DMS53 treated with DMSO at 0.1 percent for 48 hours (cell line): Measurements from ENCODE around the gene PPP2R5C.

Experiments used
- DNase-seq: peaks from one replicate; lab custom pipeline; 2025; ENCODE audit not compliant: unreplicated experiment; lab: John Stamatoyannopoulos, UW

The PPP2R5C gene

DNA sequence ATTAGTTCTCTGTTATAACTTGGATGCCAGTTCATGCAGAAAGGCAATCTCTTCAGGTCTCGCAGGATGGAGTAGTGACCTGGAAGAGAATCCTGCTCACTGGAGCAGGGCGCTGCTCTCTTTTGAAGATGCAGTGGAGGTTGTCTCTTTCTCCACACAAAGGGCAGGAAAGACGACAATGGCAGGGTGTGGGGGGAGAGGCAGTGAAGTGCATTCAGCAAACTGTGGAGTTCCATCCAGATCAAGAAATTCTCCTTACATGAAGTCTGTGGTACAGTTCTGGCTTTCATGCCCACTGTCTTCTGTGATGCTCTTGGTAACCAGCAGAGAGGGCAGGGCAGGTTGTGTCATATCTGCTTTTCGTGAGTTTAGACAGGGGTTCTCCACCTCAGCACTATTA lies 6.6 kb upstream of the PPP2R5C start:
- DNase-seq: no peak

DNA sequence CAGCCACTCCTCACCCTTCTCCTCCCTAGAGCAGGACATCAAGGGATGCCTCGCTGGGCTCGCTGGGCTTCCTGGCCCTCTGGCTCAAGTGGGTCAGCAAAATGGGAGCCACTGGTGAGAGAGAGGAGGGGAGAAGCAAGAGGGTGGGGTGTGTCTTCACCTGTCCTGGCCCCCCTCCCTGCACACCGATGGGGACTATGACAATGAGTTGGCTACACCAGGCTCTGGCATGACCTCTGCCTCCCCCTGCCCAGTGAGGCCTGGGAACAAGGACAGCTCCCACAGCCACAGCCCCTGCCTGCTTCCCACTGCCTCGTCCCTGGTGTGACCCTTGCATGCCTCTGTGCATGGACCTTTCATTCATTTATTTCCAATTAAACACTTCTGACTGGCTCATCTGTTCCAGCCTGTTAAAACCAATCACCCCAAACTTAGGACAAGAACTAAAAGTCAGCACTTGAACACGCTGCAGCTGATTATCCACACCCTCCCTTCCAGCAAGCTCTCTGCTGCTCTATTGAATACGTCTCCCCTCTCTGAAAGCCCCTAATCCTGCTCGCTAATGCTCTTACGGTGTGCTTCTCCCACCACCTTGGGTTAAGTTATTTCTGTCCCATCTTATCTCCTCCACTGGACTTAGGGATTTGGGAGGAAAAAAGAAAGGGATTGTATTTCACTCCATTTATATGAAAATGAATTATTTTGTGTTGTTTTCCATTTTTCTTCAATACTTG lies 5.8 kb upstream of the PPP2R5C start:
- no peak for DNase-seq

DNA sequence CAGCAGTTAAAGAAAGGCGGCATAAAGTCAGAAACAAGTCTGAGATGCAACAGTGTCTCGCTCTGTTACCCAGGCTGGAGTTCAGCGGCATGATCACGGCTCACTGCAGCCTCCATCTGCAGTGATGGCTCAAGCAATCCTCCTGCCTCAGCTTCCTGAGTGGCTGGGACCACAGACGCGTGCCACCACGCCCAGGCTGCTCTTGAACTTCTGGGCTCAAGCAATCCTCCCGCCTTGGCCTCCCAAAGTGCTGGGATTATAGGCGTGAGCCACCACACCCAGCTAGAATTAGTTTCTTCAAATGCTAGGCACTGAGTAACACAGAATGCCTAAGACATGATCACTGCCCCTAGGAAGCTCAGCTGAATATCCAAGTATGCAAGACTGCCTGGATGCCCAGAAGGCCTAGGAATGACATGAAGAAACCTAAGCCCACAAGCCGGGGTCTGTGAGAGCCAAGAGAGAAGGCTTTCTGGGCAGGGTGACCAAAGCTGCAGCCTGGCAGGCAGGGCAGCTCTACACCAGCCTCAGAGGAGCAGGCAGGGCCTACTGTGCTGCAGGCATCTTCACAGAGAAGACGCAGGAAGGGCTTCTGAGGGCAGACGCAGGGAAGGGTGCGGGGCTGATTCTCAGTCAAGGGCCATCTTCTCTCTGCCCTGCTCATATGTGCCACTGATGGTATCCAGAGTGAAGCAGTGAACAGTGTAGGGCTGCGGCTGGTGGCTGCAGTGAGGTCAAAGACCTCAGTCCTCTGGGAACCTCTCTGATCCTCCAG lies 4.3 kb upstream of the PPP2R5C start:
- no peak for DNase-seq

DNA sequence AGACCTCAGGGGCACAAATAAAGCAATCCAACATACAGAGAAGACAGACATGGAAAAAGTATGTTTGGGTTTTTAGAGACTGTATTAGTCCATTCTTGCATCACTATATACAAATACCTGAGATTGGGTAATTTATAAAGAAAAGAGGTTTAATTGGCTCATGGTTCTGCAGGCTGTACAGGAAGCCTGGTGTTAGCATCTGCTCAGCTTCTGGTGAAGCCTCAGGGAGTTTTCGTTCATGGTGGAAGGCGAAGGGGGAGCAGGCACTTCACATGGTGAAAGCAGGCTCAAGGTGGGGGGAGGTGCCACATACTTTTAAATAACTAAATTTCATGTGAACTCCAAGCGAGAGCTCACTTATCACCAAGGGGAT lies 3.7 kb upstream of the PPP2R5C start:
- no peak for DNase-seq

DNA sequence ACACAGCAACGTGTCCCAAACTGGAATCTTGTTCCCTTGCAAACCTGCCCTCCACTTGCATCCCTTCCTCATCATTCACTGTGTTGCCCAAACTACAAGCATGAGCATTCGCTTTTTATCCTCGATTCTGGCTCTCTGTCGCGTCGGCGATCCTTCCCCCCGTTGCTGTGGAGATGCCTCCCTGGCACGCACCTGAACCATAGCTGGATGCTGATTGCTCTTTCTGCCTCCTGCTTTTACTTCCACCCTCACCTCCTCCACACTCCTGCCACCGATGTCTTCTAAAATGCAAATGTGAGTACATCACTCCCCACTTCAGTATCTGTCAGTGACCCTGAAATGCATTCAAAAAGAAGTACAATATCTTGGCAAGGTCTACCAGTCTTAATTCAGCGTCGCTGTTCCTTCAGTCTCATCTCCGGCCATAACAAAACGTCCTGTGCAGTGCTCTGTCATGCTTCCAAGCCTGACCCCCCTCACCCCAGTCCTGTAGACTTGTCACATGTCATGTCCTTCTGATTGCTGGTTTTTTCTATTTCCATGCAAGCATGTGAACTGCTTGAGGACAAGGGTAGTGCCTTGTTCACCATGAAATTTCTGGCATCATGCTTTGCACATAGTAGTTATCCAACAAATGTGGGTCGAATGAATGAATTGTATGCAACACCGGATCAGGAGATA lies 2.5 kb upstream of the PPP2R5C start:
- no peak for DNase-seq

DNA sequence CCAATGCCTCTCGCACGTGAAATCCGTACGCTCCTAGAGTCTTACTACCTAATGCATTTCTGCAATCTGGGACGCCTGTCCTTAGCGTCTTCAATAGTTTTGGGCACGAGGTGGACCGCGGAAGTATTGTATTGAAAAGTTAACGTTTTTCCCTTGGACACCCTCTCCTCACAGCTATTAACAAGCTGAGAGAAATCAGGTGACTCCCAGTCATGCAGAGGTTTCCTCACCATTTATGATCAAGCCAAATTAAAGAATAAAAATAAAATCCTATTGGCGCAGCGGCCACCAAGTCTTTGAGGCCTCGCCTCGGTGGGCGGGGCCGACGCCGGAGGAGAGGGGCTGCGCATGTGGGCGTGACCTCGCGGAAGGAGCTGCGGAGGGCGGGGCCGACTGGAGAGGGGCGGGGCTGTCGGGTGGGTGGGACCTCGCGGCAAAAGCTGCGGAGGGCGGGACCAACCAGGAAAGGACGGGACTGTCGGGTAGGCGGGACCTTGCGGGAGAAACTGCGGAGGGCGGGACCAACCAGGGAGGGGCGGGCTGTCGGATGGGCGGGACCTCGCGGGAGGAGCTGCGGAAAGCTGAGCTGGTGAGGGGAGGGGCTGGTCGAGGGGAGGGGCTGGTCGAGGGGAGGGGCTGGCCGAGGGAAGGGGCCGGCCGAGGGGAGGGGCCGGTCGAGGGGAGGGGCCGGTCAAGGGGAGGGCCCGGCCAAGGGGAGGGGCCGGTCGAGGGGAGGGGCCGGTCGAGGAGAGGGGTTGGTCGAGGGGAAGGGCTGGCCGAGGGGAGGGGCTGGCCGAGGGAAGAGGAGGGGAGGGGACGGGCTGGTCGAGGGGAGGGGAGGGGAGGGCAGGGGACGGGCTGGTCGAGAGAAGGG lies 1.1 kb upstream of the PPP2R5C start:
- peak; percentile 70 for DNase-seq

DNA sequence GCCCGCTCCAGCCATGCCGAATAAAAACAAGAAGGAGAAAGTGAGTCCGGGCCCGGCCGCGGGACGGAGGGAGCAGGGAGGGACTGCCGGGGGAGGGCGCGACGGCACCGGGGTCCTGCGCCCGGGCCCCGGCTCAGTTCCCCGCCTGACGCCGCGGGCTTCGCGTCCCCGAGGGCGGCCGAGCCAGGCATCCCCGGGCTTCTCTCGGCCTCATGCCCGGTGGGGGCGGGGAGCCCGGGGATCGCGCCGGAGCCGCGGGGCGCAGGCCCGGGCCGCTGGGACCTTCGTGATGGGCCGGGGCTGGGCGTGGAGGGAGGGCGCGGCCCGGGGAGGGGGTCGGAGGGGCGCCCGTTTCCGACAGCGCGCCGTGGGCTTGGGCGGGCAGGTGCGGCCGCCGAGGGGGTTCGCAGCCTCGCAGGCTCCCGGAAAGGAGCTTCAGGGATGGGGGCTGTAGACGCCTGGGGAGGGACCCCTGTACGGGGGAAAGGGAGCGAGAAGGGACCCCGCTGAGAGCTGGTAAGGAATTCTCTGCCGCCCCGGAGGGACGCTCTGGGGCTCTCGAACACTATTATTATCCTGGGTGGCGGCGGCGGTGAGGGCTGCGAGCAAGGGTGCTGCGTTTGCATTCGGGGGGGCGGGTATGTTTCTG lies 496 bp downstream of the PPP2R5C start:
- no peak for DNase-seq

DNA sequence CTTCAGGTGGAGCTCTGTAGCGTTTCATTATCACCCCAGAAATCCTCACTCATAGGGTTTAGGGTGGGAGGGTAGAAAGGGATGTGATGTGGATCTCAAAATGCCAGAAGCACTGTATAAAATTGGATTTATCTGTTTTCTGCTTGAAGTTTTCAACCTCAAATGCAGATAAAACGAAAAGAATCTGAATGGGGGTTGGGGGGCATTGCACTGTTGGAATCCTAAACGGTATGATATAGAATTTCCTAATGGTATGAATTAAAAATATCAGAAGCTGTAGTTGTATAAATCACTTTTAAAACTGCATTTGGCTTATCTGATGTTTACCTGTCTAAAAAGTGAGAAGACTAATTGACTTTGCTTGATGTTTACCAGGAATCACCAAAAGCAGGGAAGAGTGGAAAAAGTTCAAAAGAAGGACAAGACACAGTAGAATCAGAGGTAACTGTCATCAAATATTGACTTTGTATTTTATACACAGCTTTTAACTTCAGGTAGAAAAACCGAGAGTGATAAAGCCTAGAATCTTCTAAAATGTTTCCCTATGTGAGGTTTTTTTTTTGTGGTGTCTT lies 1.1 kb downstream of the PPP2R5C start:
- DNase-seq: no peak

DNA sequence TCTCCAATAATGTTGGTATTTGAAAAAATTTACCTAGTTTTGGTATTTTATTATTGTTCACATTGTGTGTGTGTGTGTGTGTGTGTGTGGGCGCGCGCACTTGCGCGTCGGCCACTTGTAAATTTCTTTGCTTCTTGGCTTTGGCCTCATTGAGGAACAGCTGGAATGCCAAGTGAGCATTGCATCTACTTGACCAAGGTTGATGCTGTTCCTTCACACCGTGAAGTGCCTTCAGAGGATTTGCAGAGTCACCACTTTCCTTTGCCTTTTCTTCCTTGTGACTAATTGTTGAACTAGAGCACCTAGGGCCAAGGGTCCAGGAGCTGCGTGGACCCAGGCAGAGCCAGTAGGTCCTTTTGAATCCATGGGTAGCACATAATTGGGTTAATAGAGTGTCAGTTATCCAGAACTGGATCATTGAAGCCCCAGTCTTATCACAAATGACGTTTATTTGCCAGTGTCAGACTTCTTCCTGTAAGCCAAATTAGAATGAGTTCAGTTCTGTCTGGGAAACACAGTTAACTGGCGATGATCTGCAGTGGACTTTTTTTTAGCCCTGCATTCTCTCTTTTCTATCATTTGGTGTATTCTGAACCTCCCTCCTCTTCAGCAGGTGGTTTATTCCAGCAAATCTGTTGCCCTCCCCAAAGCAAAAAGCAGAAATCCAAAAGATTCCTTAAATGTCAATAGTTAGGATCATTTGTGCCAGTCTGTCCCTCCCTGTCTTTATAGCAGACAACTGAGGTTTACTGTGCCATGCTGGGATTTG lies 2.6 kb downstream of the PPP2R5C start:
- no peak for DNase-seq

DNA sequence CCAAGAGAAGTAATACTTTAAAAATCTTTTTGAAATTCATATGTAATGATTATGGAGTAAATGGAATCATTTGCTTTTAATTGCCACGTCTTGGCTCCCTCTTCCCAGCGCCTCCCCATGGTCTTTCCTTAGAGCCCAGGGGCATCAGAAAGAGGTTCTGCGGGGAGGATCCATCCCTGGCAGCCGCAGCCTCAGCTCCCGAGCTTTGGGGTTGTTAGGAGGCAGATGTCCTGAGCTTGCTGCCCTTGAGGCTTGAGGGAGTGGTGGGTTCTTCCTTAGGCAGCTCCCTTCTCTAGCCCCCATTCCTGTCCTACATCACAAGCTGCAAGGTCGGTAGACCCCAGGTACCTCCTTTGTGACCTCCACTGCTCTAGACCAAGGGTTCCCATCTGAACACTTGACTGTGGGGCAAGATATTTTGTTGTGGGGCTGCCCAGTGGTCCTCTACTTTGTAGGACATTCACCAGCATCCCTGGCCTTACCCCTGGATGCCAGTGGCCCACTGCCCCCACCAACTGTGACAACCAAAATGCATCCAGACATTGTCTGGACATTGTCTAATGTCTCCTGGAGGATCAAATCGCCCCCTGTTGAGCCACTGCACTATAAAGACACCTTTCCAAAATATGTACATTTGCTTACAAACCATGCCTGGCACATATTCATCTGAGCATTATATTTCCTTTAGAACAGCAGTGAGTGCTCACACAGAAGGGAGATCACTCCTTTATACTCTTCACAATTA lies 6.3 kb downstream of the PPP2R5C start:
- DNase-seq: no peak

DNA sequence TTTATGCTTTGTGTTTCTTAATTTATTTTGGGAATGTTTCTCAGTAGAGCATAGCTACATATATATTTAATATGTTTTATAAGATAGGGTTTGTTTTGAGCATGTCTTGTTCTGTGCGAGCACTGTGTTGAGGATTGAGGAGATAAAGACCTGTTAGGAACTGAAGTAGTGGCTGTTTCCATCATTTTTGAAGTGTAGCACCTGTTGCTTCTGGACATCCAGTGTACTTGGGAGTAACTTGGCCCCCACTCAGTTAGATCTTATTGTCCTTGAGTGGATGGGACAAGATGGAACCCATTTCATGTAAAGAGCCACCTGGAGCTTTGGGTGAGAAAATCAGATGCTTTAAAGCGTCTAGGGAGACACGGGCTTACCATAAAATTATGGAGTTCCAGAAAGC lies 8.7 kb downstream of the PPP2R5C start:
- DNase-seq: no peak

DNA sequence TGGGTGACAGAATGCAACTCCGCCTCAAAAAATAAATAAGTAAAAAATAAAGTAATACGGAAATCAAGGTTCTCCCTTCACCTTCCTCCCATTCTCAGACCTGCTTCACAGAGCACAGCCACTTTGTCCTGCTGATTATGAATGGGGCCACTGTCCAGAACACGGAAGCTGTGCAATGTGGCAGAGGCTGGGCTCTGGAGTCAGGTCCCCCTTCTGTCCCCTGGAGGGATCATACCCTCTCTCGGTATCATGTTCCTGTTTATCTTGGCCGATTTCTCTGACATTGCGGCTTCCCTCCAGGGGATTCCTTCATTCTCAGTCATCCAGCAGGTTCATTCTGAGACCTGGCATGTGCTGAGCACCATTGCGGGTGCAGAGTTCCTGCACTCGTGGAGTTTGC lies 11.3 kb downstream of the PPP2R5C start:
- no peak for DNase-seq

DNA sequence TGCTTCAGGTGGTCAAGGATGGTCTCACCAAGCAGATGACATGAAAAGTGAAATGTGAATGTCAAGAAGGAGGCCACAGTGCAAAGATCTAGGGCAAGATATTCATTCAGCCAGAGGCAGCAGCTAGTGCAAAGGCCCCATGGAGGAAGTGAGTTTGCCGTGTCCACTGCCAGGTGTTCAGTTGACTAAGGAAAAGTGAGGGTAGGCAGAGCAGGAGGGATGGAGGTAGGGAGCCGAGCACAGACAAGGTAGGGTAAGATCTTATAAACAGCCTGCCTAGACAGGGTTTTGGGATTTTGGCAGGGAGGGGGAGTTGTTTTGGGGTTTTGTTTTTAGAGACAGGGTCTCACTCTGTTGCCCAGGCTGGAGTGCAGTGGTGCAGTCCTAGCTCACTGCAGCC lies 11.9 kb downstream of the PPP2R5C start:
- no peak for DNase-seq

DNA sequence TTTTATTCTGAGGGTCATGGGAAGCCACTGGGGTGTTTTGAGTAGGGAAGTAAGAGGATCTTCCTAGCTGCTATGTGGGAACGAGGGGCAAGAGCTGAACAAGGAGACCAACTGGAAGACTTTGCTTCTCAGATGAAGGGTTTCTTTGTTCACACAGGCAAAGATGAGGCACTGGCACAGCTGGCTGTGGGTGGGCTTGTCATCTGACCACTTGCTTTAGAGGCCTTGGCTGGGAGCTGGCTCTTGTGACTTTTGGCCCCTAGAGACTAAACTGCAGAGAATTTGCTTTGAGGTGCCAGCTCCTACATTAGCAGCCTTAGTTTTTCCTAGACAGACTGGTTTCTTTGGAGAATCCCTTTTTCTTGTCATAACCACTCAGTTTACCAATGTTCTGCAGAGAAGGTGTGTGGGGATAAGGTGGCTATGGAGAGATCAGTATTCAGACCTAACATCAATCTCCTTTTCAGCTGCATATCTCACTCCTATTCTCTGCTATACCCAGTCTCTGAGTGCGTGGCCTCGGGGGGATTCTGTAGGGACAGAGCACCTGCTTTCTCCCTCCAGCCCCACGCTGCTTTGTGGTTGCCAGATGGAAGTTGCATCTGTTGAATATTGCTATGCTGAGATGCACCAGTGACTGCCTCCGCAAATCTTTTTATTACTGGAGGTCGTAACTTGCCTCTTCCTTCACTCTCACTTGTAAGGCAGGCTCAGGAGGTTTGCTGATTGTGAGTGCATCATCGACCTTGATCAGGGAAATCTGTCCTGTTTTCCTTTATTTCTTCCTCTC lies 12.7 kb downstream of the PPP2R5C start:
- DNase-seq: no peak

DNA sequence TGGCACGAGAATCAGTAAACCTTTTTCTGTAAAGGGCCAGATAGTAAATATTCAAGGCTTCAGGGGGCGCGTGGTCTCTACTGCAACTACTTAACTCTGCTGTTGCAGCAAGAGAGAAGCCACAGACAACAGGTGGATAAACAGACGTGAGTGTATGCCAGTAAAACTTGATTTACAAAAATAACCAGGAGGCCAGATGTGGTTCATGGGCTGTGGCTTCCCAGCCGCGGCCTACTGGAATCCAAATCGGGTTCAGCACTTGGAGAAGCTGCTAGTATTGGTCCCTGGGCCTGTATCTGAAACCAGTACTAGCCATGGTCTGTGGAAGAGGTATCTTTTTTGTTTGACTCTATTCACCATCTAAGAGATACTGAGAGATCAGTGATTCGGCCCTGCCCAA lies 13.3 kb downstream of the PPP2R5C start:
- DNase-seq: no peak

DNA sequence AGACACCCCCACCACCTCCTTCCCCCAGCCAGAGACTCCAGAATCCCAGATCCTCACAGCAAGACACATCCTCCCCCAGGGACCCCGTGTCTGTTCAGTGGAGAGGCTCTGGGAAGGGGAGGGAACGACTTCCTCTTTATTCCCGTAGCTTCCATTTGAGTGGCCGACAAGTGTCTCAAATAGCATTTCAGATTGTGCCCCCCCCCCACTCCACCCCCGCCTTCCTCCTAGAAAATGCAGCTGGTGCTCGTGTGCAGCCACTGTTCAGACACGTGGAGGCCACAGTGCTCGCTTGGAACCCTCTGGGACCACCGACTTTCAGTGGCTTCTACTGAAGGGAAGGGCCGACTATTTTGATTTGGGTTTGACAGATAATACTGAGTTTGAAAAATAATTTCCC lies 14.3 kb downstream of the PPP2R5C start:
- DNase-seq: no peak

DNA sequence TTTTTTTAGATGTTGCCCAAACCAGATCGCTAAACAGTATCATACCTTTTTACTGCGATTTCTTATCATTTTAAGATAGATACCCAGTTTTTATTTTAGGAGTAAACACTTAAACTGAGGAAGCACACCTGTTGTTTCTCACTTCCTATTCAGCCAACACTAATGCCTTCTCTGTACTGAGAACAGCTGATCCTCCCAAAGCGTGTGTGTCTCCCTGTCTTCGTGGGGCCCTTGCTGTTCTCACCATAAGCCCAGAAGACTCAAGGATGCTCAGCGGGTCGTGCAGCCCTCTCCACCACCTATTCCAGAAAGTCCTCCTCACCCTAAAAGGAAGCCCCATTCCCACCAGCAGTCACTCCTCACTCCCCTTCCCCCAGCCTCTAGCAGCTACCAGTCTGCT lies 14.8 kb downstream of the PPP2R5C start:
- DNase-seq: no peak

DNA sequence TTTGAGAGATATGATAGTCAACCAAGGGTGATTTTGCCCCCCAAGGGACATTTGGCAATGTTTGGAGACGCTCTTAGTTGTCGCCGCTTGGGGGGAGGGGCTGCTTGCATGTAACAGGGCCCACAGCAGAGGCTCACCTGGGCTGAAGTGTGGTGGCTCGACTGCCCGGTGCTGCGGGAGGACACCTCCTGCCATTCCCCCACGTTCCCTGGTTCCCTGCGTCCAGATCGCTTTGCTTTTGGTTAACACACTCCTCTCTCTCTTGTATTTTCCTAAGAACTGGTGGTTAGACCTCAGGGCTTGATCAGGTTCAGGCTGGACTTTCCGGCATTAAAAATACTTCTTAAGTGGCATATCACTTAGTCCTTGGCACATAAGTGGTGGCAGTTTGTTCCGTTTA lies 18.9 kb downstream of the PPP2R5C start:
- DNase-seq: no peak
